Right ventricle myocardium superior (tissue), 1 donor: Measurements from ENCODE around the gene RALGAPA2. TPM values are rescaled to one million over a fixed set of nuclear protein-coding genes. Genes with fewer than 3 reads are reported as not detected.

Source experiments
- ATAC-seq: fragments of 200-7000 bp; cut with Tn5 transposase; one replicate; pipeline ENCODE4 v1.9.1; 2020; ENCODE audit warnings: mild to moderate bottlenecking; ENCODE audit not compliant: poor library complexity
- DNase-seq: peaks from one replicate; pipeline ENCODE4 v3.0.0-alpha.2; 2020
- intact Hi-C: fragments of 100-400 bp; cut with DNase I; formaldehyde crosslinking; loops from one replicate; pipeline ENCODE4 v1.11.2; 2022
- total RNA-seq: library from RNA; stranded (reverse); fragmentation: NEBNext Ultra II Directional; extraction: Animal tissue kit (Norgen Biotek cat#: 25700); gene quantifications from one replicate; pipeline ENCODE4 v1.2.1, GENCODE V29; 2021
- donor health status: DM: no; HTN: yes; CAD: no; lungs with severe emphysema.

The RALGAPA2 gene
- total RNA-seq, 1 donor from 2014 or later = 15.5 TPM

- intact Hi-C loops = no loop called here
- ATAC-seq (no peak), DNase-seq (no peak)
These were observed 300.6 kb downstream of the RALGAPA2 start for GRCh38 chr20:20411836-20412235.

- ATAC-seq (peak; percentile 40), DNase-seq (no peak)
- intact Hi-C loops = no loop called here
These were observed 301.0 kb downstream of the RALGAPA2 start for GRCh38 chr20:20411402-20411801.

GRCh38 chr20:20410678-20411077, 301.8 kb downstream of the RALGAPA2 start:
- ATAC-seq (peak; percentile 96), DNase-seq (peak; percentile 74)
- intact Hi-C loops = no loop called here

GRCh38 chr20:20409331-20409730, 303.1 kb downstream of the RALGAPA2 start:
- DNase-seq (no peak), ATAC-seq (no peak)
- intact Hi-C loops = no loop called here

GRCh38 chr20:20407891-20408805, 304.3 kb downstream of the RALGAPA2 start:
- DNase-seq (no peak), ATAC-seq (no peak)
- intact Hi-C loops = no loop called here

- no peak for ATAC-seq
- intact Hi-C loops = no loop called here
- DNase-seq = no peak
These were observed 306.1 kb downstream of the RALGAPA2 start for GRCh38 chr20:20406306-20406705.

GRCh38 chr20:20405623-20406022, 306.8 kb downstream of the RALGAPA2 start:
- DNase-seq (no peak), ATAC-seq (no peak)
- intact Hi-C loops = no loop called here

GRCh38 chr20:20404633-20405032, 307.8 kb downstream of the RALGAPA2 start:
- DNase-seq = no peak
- intact Hi-C loops = no loop called here
- ATAC-seq = no peak

- intact Hi-C loops = no loop called here
- DNase-seq = no peak
- ATAC-seq = no peak
These were observed 310.5 kb downstream of the RALGAPA2 start for GRCh38 chr20:20401991-20402390.

GRCh38 chr20:20399531-20400500, 312.6 kb downstream of the RALGAPA2 start:
- ATAC-seq = no peak
- no peak for DNase-seq
- intact Hi-C loops = no loop called here

GRCh38 chr20:20398123-20398522, 314.3 kb downstream of the RALGAPA2 start:
- no peak for ATAC-seq
- DNase-seq = no peak
- intact Hi-C loops = no loop called here

- ATAC-seq = no peak
- no peak for DNase-seq
- intact Hi-C loops = no loop called here
These were observed 315.6 kb downstream of the RALGAPA2 start for GRCh38 chr20:20396794-20397193.

- no peak for DNase-seq
- intact Hi-C loops = no loop called here
- ATAC-seq = no peak
These were observed 316.4 kb downstream of the RALGAPA2 start for GRCh38 chr20:20395903-20396568.

GRCh38 chr20:20395087-20395486, 317.4 kb downstream of the RALGAPA2 start:
- DNase-seq (no peak), ATAC-seq (no peak)
- intact Hi-C loops = no loop called here

GRCh38 chr20:20393207-20394120, 319.0 kb downstream of the RALGAPA2 start:
- no peak for ATAC-seq
- intact Hi-C loops = no loop called here
- no peak for DNase-seq

GRCh38 chr20:20391766-20392165, 320.7 kb downstream of the RALGAPA2 start:
- intact Hi-C loops = no loop called here
- DNase-seq = no peak
- no peak for ATAC-seq

GRCh38 chr20:20391115-20391514, 321.3 kb downstream of the RALGAPA2 start:
- no peak for ATAC-seq
- no peak for DNase-seq
- intact Hi-C loops = no loop called here

GRCh38 chr20:20390393-20390792, 322.1 kb downstream of the RALGAPA2 start:
- DNase-seq (no peak), ATAC-seq (no peak)
- intact Hi-C loops = no loop called here
